Gastroesophageal sphincter (tissue), 3 donors: ENCODE data around the gene ENTPD2.

ENCODE experiments used
- EP300 ChIP-seq: sonication (generic); formaldehyde crosslinking; IDR thresholded peaks from one replicate; pipeline ENCODE4 v1.6.1; 2017; ENCODE audit warnings: antibody characterized with exemption, mild to moderate bottlenecking
- POLR2A ChIP-seq, 2 donors: fragments of 450-650 bp; IDR thresholded peaks; one replicate each; pipeline ENCODE4 v1.6.1; 2017; ENCODE audit warnings: antibody characterized with exemption in 2 of 2, mild to moderate bottlenecking in 2 of 2, moderate library complexity in 1 of 2
- TF ChIP-seq, protein P1 (sequence below), 4 experiments: fragments of 200-600 bp in 2 of 4; fragments of 450-650 bp in 2 of 4; sonication (generic) in 1 of 4; IDR thresholded peaks; one replicate each; pipeline ENCODE4 v1.5.1; 2017 to 2019; ENCODE audit warnings: antibody characterized with exemption in 4 of 4, mild to moderate bottlenecking in 2 of 4, moderate library complexity in 2 of 4

GRCh38 chr9:137011156-137011555 is 42.7 kb downstream of the ENTPD2 start:
- TF ChIP-seq, protein P1, sequence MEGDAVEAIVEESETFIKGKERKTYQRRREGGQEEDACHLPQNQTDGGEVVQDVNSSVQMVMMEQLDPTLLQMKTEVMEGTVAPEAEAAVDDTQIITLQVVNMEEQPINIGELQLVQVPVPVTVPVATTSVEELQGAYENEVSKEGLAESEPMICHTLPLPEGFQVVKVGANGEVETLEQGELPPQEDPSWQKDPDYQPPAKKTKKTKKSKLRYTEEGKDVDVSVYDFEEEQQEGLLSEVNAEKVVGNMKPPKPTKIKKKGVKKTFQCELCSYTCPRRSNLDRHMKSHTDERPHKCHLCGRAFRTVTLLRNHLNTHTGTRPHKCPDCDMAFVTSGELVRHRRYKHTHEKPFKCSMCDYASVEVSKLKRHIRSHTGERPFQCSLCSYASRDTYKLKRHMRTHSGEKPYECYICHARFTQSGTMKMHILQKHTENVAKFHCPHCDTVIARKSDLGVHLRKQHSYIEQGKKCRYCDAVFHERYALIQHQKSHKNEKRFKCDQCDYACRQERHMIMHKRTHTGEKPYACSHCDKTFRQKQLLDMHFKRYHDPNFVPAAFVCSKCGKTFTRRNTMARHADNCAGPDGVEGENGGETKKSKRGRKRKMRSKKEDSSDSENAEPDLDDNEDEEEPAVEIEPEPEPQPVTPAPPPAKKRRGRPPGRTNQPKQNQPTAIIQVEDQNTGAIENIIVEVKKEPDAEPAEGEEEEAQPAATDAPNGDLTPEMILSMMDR (IDR thresholded peaks at IDR 0.05): no peak
- TF ChIP-seq POLR2A (IDR thresholded peaks at IDR 0.05): no peak
- no peak for TF ChIP-seq EP300
